HepG2 (cell line): Measurements from ENCODE around the gene GOT1. TPM values are rescaled to one million over a fixed set of nuclear protein-coding genes. Genes with fewer than 3 reads are reported as not detected.

Source experiments
- ATAD3A ChIP-seq: sonication (generic); formaldehyde crosslinking; IDR thresholded peaks from 2 replicates; pipeline ENCODE4 v1.4.0; 2020; ENCODE audit warnings: missing genetic modification reagents
- ATF1 ChIP-seq: IDR thresholded peaks from 2 replicates; pipeline ENCODE4 v1.6.1; 2016; ENCODE audit warnings: mild to moderate bottlenecking, control low read depth
- CENPBD1 ChIP-seq: sonication (generic); formaldehyde crosslinking; IDR thresholded peaks from 2 replicates; pipeline ENCODE4 v1.8.0; 2022; ENCODE audit warnings: missing genetic modification reagents, low read depth, mild to moderate bottlenecking, borderline replicate concordance
- EHMT2 ChIP-seq: fragments of 200-600 bp; sonication (generic); IDR thresholded peaks from 2 replicates; pipeline ENCODE4 v1.7.0; 2017; ENCODE audit warnings: antibody characterized with exemption, low read depth, low read length, borderline replicate concordance
- EZH2 ChIP-seq: conservative IDR thresholded peaks from 2 replicates; pipeline ENCODE4 v1.6.1; 2012; ENCODE audit warnings: mild to moderate bottlenecking, low read depth, low read length, moderate library complexity
- HCFC1 ChIP-seq: fragments of 150-350 bp; IDR thresholded peaks from 2 replicates; pipeline ENCODE4 v1.6.1; 2014; ENCODE audit warnings: low read depth, low read length
- HDAC1 ChIP-seq: sonication (generic); formaldehyde crosslinking; IDR thresholded peaks from 2 replicates; pipeline ENCODE4 v1.5.1; 2020; ENCODE audit warnings: mild to moderate bottlenecking, missing genetic modification reagents
- HDAC2 ChIP-seq: sonication (generic); formaldehyde crosslinking; IDR thresholded peaks from 2 replicates; pipeline ENCODE4 v1.4.0; 2020; ENCODE audit warnings: missing genetic modification reagents
- KMT2A ChIP-seq: sonication (generic); formaldehyde crosslinking; IDR thresholded peaks from 2 replicates; pipeline ENCODE4 v1.4.0; 2020; ENCODE audit warnings: missing genetic modification reagents
- NCOA2 ChIP-seq: sonication (generic); formaldehyde crosslinking; IDR thresholded peaks from 2 replicates; pipeline ENCODE4 v1.8.0; 2022; ENCODE audit warnings: inconsistent platforms
- POLR2AphosphoS2 ChIP-seq: IDR thresholded peaks from 2 replicates; pipeline ENCODE4 v1.6.1; 2011; ENCODE audit warnings: low read depth, low read length, improper control_type of control experiment
- RERE ChIP-seq: IDR thresholded peaks from 2 replicates; pipeline ENCODE4 v1.6.1; 2016; ENCODE audit warnings: low read depth, missing genetic modification reagents, missing compliant biosample characterization
- SIX4 ChIP-seq: sonication (generic); formaldehyde crosslinking; IDR thresholded peaks from 2 replicates; pipeline ENCODE4 v1.4.0; 2020; ENCODE audit warnings: missing genetic modification reagents
- SPEN ChIP-seq: sonication (generic); formaldehyde crosslinking; IDR thresholded peaks from 2 replicates; pipeline ENCODE4 v1.5.1; 2020; ENCODE audit warnings: low read depth, mild to moderate bottlenecking, missing genetic modification reagents
- THAP9 ChIP-seq: sonication (generic); formaldehyde crosslinking; IDR thresholded peaks from 2 replicates; pipeline ENCODE4; 2020; ENCODE audit warnings: missing genetic modification reagents, mild to moderate bottlenecking, borderline replicate concordance
- YEATS2 ChIP-seq: sonication (generic); formaldehyde crosslinking; IDR thresholded peaks from 2 replicates; pipeline ENCODE4 v1.4.0; 2020; ENCODE audit warnings: missing genetic modification reagents, borderline replicate concordance
- ZBTB38 ChIP-seq: sonication (generic); formaldehyde crosslinking; IDR thresholded peaks from 2 replicates; pipeline ENCODE4 v1.5.1; 2020; ENCODE audit warnings: mild to moderate bottlenecking, missing genetic modification reagents
- ZNF230 ChIP-seq: sonication (generic); formaldehyde crosslinking; IDR thresholded peaks from 2 replicates; pipeline ENCODE4 v1.4.0; 2020; ENCODE audit warnings: mild to moderate bottlenecking, missing genetic modification reagents
- ZNF383 ChIP-seq: sonication (generic); formaldehyde crosslinking; IDR thresholded peaks from 2 replicates; pipeline ENCODE4 v1.4.0; 2020; ENCODE audit warnings: missing genetic modification reagents, mild to moderate bottlenecking, borderline replicate concordance
- ZNF414 ChIP-seq: sonication (generic); formaldehyde crosslinking; IDR thresholded peaks from 2 replicates; pipeline ENCODE4 v1.5.0; 2020; ENCODE audit warnings: missing genetic modification reagents
- ZNF768 ChIP-seq: sonication (generic); formaldehyde crosslinking; IDR thresholded peaks from 2 replicates; pipeline ENCODE4 v1.4.0; 2020; ENCODE audit warnings: missing genetic modification reagents
- polyA plus RNA-seq, 8 experiments: library from polyadenylated mRNA; depleted of rRNA in 3 of 8; stranded (reverse) in 7 of 8; unstranded in 1 of 8; fragments of >200 nt; fragmentation: Illumina TruSeq in 4 of 8; extraction: Trizol in 4 of 8; gene quantifications; 2 replicates each; pipeline versions ENCODE4 v1.2.1 to v1.2.3, GENCODE V29; 2011 to 2016; ENCODE audit warnings: low read depth in 4 of 8, missing spikeins in 1 of 8, mixed read lengths in 1 of 8; ENCODE audit not compliant: insufficient read depth in 1 of 8
- total RNA-seq, 5 experiments: library from RNA; depleted of rRNA; stranded (reverse); fragments of >200 nt; fragmentation: Illumina TruSeq; extraction: Trizol; gene quantifications; 2 replicates each; pipeline ENCODE4 v1.2.3, GENCODE V29; 2016; ENCODE audit warnings: low read depth in 1 of 5

The GOT1 gene
- total and polyA plus RNA-seq, 2 of the 13 experiments (the other 11 are each of a cell fraction or from before 2014, with no cell fraction given) = 81.2 to 102 TPM

DNA sequence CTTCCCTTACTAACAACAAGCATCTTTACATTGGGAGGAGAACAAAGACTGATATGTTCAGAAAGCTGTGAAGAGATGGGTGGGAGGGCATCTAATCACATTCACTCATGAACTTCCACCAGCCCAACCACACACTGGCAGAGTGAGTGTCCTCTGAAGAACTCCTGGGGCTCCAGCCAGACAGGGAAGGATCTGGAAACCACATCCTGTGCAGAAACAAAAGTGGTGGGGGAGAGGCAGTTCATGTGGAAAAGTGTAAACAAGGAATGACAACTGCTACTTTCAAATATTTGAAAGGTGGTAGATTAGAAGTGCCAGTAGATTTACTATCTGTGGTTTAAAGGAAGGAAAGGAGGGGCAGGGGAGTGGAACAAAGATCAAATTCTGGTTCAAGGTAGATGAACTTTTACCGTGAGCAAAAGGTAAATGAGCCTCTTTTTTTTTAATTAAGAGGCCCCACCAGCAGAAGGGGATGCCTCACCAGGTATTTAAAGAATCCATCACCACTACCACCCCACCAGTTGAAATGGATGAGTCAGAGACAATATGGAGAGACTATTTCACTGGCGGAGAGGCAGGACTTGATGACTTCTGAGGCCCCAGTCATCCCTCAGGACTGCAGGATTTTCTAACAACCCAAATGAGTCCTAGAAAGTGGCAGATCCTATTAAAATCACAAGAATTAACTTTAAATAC is 34.5 kb downstream of the GOT1 start (continued):
- TF ChIP-seq ZNF383 (CRISPR knock-in tag) = no peak
- TF ChIP-seq THAP9 (CRISPR knock-in tag) = no peak
- peak; percentile 22; the same call in 1 of the 2 replicates for TF ChIP-seq YEATS2
- TF ChIP-seq NCOA2 (CRISPR knock-in tag) = peak; percentile 90
- TF ChIP-seq KMT2A = no peak
- TF ChIP-seq ZBTB38 = no peak
- TF ChIP-seq EHMT2 = peak; percentile 20; the same call in 1 of the 2 replicates
- peak; percentile 75; the same call in 1 of the 2 replicates for TF ChIP-seq RERE (CRISPR knock-in tag)
- TF ChIP-seq HDAC2 (CRISPR knock-in tag) = peak; percentile 84
- TF ChIP-seq HDAC1 (CRISPR knock-in tag) = peak; percentile 85
- TF ChIP-seq SPEN (CRISPR knock-in tag) = peak; percentile 31; the same call in 1 of the 2 replicates
- peak; percentile 74 for TF ChIP-seq POLR2AphosphoS2
- 0 out of 2 replicates have a peak, but pooled peaks have one; percentile 35 for TF ChIP-seq ZNF414 (CRISPR knock-in tag)
- TF ChIP-seq EZH2 = no peak
- peak; percentile 55; the same call in 1 of the 2 replicates for TF ChIP-seq CENPBD1 (CRISPR knock-in tag)
- peak; percentile 50; the same call in 1 of the 2 replicates for TF ChIP-seq ATF1
- 0 out of 2 replicates have a peak, but pooled peaks have one; percentile 51 for TF ChIP-seq SIX4
- TF ChIP-seq HCFC1 = no peak
- TF ChIP-seq ATAD3A (CRISPR knock-in tag) = no peak
- no peak for TF ChIP-seq ZNF230 (CRISPR knock-in tag)
- no peak for TF ChIP-seq ZNF768 (CRISPR knock-in tag)
